OCI-LY3 (cell line): ENCODE results near the gene IGFBP7.

ENCODE experiments used
- CTCF ChIP-seq: fragments of 200-600, 300-600 bp; sonication (generic); IDR thresholded peaks from 2 replicates; pipeline ENCODE4 v1.5.1; 2014; ENCODE audit warnings: antibody characterized with exemption, low read length, low read depth
- EZH2phosphoT487 ChIP-seq: fragments of 200-600 bp; shearing (Covaris generic); IDR thresholded peaks from 2 replicates; pipeline ENCODE4 v1.6.1; 2018; ENCODE audit warnings: antibody characterized with exemption, mixed run types, low read depth

DNA sequence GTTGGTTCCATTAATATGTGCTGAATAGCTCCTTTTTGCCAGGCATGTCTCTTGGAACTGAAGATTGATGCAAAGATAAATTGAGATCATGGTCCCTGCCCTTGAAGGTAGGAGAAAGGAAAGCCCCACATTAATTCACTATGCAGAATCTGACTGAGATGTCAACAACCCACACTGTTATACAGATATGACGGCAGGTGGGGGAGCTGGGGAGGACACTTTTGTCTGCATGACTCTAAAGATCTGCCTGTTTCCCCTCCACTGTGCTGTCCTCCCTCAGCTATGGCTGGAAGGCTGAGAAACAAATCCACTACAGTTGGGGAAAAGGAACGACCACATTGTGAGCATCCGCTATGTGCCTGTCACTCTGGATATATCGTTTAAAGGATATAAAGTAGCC lies 36.3 kb upstream of the IGFBP7 start:
- no peak for TF ChIP-seq CTCF
- no peak for TF ChIP-seq EZH2phosphoT487
